ENCODE data around the gene ARID1B. TPM values are rescaled to one million over a fixed set of nuclear protein-coding genes. Genes with fewer than 3 reads are reported as not detected.

The ARID1B gene
- polyA plus RNA-seq, 1 donor: 66.0 TPM

- no peak for DNase-seq (ENCODE audit: low read depth)
Measured at GRCh38 chr6:157097255-157097955, 320.2 kb downstream of the ARID1B start.

- DNase-seq (ENCODE audit: low read depth): no peak
Measured at GRCh38 chr6:157098999-157099398, 321.8 kb downstream of the ARID1B start.

GRCh38 chr6:157099912-157100593, 322.9 kb downstream of the ARID1B start:
- no peak for DNase-seq (ENCODE audit: low read depth)

DNA sequence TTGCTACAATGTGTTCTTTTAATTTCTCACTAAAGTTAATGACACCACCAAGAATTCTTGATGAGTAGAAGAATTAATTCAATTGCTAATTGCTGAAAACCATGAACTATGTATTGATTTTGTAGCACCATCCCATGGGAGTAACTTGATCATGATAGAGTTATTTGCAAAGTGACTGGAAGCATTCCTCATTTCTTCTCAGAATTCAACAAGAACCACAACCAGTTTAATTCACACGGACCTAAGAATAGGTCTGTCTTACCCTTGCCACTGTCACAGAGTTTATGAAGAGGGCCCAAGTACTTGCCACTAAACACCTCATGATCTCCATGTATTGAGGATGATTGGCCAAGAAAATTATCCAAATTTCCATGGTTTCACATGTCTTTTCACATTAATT, 324.0 kb downstream of the ARID1B start:
- no peak for DNase-seq (ENCODE audit: low read depth)

GRCh38 chr6:157104803-157105202, 327.6 kb downstream of the ARID1B start:
- no peak for DNase-seq (ENCODE audit: low read depth)

- DNase-seq (ENCODE audit: low read depth): no peak
Measured at GRCh38 chr6:157106487-157106886, 329.3 kb downstream of the ARID1B start.

- DNase-seq (ENCODE audit: low read depth): no peak
Measured at GRCh38 chr6:157107571-157107914, 330.4 kb downstream of the ARID1B start.

GRCh38 chr6:157107915-157108651, 330.9 kb downstream of the ARID1B start:
- DNase-seq (ENCODE audit: low read depth): no peak

DNA sequence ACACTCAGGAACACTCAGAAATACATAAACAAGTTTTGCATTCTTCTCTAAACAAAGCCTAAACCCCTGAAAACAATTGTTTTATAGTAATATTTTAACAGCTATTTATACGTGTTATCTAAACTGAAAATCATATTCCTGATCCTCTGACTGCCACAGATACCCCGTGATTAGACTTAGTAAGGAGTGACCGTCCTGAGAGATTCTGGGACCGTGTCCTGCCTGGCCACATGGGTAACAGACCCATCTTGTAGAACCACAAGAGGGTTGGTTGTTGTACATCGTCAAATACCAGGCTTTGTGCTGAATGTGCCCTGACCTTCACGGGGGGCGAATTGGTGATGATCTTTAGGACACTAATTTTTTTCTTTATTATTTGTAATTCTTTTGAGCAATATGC, 331.7 kb downstream of the ARID1B start:
- no peak for DNase-seq (ENCODE audit: low read depth)

- DNase-seq (ENCODE audit: low read depth): no peak
Measured at GRCh38 chr6:157110607-157111006, 333.4 kb downstream of the ARID1B start.

DNA sequence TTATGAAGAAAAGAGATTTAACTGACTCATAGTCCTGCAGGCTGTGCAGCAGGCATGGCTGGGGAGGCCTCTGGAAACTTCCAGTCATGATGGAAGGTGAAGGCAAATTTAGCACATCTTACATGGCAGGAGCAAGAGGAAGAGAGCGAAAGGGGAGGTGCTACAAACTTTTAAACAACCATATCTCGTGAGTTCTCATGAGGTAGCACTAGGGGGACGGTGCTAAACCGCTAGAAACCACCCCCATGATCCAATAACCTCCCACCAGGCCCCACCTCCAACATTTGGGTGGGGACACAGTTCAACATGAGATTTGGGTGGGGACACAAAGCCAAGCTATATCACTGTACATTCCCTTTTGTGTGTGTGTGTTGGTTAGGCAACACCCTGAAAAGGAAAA, 336.2 kb downstream of the ARID1B start:
- no peak for DNase-seq (ENCODE audit: low read depth)

- no peak for DNase-seq (ENCODE audit: low read depth)
Measured at GRCh38 chr6:157116426-157116825, 339.2 kb downstream of the ARID1B start.

GRCh38 chr6:157117431-157118095, 340.4 kb downstream of the ARID1B start:
- no peak for DNase-seq (ENCODE audit: low read depth)

- DNase-seq (ENCODE audit: low read depth): no peak
Measured at GRCh38 chr6:157119502-157120027, 342.4 kb downstream of the ARID1B start.

GRCh38 chr6:157120534-157121232, 343.5 kb downstream of the ARID1B start:
- DNase-seq (ENCODE audit: low read depth): no peak

GRCh38 chr6:157121897-157122296, 344.7 kb downstream of the ARID1B start:
- no peak for DNase-seq (ENCODE audit: low read depth)

DNA sequence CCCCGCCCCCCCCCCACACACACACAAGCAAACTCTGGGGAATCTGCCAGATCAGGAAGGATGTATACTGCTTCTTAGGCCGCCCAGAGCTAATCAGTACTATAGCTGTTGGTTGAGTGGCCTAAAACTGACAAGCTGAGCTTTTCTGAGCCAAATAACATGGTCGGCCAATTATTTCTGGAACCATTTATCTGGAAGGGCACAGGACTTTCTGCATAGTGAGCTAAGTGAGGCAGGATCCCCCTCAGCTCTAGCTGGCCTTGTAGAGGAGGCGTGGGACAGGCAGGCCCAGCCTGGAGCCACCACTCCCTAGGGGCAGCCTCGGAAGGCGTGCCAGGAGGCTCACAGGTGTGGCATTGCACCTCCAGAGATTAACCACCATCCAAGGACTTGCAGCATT, 346.1 kb downstream of the ARID1B start:
- no peak for DNase-seq (ENCODE audit: low read depth)

DNA sequence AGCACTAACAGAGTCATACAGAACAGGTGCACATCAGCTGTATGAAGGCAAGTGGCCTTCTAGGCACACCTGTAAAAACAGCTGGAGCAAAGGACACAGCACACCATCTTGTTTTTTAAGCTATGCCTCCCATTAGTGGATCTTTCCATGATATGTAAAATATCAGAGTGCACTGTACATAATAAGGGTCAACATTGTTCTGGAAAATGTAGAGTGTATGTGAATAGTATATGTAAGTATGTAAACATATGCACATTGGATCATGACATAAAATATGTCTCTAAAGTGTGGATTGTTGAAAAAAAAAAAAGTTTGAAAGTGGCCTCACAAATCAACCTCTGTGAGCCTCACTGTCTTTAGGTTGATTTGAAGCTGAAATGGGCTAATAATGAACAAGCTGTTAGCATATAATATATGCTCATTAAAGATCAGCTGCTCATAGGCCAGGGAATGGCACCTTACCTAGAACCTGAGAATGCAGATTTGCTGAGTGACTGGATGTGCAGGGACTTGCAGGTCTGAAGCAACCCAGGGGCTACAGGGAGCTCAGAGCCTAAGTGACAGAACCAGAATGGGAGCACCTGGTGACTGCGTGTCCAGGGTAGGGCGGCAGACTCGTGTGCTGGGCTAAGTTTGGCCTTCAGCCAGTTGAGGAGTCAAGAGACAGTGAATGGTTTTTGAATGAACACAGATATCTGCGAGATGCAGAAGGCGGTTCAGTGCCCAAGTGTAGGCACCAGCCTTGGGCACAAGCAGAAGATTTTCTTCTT, 347.5 kb downstream of the ARID1B start:
- no peak for DNase-seq (ENCODE audit: low read depth)

DNA sequence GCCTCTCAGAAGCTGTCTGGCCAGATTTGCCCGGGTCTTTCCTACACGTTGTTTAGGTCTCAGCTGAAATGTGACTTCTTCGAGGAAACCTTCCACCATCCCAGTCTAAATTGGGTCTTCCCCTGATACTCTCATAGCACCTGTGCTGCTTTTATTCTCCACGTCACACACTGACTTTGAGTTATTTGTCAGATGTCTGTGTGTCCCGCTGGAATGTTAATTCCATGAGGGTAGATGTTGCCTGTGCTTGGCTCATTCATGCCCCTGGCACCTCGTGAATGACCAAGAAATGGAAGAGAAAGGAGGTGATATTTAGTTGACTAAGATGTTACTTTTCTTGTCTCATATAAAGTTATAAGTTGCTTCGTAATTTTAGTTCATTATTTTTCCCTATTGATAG, 348.4 kb downstream of the ARID1B start:
- DNase-seq (ENCODE audit: low read depth): no peak

DNA sequence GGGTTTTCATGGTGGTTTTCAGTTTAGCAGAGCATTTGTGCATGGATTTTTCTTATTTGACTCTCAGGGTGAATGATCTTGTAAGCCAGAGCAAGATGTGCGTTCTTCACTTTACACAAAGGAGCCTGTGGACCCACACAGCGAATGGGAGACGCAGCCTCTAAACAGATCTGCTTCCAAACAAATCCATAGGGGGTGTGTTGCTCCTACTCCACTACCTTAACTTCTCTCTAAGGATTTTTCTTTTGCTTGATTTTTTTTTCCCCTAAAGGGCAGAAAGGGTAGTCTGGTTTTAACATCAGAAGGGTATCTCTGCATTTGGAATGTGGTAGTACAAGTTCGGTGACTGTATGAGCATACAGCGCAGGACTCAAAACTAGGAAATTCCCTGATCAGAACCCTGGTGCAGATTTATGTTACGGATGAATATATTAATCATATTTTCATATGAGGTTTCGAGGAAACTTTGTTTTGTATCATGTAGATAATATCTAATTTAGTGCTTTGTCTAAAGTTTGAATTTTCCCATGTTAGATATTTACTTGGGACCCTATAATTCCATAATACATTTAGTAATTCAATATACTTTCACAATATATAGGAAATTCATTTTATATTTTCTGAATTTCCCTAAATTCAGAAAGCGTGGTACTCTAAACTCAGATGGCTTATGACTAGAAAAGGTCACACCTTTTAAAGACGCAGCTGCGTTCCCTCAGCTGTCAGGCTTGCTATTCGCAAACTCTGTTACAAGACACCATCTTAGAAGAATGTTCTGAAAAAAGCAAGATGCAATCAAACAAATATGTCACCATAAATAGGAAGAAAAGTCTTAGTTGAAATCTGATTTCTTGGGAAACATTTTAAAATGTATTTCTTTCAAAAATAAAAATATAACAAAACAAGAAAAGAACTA, 349.3 kb downstream of the ARID1B start:
- no peak for DNase-seq (ENCODE audit: low read depth)

Measured in forelimb muscle (tissue), 1 donor.